ENCODE measurements around the gene BLID.

BLID gene

DNA sequence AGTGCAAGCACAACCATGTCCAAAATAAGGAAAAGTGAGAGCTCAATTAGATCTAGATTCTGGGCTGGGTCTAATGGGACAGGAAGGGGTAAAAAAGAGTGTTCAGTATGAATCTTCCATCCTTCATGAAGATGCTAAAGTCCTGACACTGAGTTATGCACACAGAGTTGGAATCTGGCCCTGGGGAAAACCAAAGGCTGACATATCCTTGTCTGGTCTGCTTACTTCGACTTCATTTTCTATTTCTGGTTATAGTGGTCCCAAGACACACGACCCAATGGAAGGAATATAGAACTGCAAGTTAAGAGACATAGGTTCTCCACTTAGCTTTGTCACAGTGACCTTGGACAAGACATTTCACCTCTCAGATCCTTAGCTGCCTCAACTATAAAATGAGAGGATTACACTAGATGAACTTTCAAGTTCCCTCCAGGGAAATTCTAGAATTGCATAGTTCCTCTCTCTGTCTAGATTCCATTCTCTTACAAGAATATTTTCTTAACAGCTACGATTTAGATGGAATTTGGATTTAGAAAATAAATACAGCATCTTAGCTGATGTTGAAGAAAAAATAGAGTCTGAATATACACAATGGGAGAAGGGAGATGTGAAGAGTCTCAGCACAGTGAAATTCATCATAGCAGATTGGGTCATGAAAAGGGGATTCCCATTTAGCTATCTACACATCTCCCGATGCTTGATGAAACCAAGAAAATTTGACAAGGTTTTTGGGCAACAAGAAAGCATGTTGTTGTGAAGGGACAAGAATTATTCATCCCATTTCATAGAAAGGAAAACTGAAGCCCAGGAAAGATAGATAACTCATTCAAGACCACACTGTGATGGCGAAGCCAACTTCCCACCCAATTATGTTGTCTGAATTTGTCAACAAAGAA is 3.3 kb downstream of the BLID start:
- no peak overlapping the region for H3K27ac ChIP-seq
- TF ChIP-seq, protein P1, sequence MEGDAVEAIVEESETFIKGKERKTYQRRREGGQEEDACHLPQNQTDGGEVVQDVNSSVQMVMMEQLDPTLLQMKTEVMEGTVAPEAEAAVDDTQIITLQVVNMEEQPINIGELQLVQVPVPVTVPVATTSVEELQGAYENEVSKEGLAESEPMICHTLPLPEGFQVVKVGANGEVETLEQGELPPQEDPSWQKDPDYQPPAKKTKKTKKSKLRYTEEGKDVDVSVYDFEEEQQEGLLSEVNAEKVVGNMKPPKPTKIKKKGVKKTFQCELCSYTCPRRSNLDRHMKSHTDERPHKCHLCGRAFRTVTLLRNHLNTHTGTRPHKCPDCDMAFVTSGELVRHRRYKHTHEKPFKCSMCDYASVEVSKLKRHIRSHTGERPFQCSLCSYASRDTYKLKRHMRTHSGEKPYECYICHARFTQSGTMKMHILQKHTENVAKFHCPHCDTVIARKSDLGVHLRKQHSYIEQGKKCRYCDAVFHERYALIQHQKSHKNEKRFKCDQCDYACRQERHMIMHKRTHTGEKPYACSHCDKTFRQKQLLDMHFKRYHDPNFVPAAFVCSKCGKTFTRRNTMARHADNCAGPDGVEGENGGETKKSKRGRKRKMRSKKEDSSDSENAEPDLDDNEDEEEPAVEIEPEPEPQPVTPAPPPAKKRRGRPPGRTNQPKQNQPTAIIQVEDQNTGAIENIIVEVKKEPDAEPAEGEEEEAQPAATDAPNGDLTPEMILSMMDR (conservative IDR thresholded peaks at IDR 0.05): no peak

- H3K27ac ChIP-seq: no peak overlapping the region
- TF ChIP-seq, protein P1 (conservative IDR thresholded peaks at IDR 0.05): no peak
Observed at GRCh38 chr11:122109932-122110331, 6.1 kb downstream of the BLID start.

- no peak overlapping the region for H3K27ac ChIP-seq
- TF ChIP-seq, protein P1 (conservative IDR thresholded peaks at IDR 0.05): no peak
Observed at GRCh38 chr11:122108828-122109227, 7.2 kb downstream of the BLID start.

GRCh38 chr11:122108192-122108799 is 7.7 kb downstream of the BLID start:
- H3K27ac ChIP-seq: no peak overlapping the region
- TF ChIP-seq, protein P1 (conservative IDR thresholded peaks at IDR 0.05): no peak

DNA sequence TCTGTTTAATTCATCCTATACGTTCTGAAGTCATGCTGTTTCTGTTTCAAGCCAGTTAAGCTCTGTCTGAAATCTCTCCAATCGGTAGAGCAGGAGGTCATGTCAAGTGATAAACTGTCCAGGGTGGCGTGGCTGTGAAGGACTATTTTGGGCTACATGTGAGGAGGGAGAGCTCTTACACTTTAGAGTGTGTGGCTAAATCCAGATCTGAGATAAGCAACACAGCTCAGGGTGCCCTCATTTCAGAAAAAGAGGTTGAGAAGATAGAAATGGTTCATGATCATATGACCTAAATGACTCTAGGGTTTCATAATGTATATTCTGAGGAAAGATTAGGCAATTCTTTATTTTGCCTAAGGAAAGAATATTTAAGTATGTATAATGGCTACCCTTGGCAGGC is 8.4 kb downstream of the BLID start:
- H3K27ac ChIP-seq: no peak overlapping the region
- TF ChIP-seq, protein P1 (conservative IDR thresholded peaks at IDR 0.05): no peak

- no peak overlapping the region for H3K27ac ChIP-seq
- TF ChIP-seq, protein P1 (conservative IDR thresholded peaks at IDR 0.05): no peak
Observed at GRCh38 chr11:122107045-122107444, 9.0 kb downstream of the BLID start.

DNA sequence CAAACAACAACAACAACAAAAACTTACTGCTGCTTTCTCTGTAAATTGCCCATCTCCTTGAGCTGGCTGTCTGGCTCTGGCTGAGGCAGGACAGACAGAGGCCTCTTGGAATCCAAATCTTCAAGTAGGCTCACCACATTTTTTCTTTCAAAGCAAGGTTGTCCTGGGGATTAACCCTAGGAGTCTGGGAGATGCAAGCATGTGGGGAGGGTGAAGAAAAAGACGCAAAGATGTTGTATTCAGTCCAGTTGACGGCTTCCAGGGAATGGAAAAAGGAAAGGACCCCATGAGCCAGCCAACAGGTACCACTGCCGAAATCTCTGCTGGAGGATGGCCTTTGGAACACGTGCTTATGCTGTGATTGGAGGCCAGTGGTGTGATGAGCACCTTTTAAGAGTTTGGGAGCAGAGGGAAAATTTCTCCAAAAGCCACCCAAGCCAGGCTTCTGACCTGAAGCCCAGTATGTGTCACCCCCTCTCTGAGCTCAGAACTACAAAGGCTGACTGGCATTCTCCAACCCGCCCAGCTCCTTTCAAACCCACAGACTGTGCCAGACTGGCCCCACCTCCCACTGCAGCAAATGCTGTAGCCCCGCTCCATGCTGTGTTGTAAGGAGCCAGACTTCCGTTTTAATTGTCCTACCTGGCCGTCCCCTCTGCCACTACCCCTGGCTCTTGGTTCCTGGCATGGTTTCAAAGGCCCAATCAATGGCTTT is 10.8 kb downstream of the BLID start:
- TF ChIP-seq, protein P1 (conservative IDR thresholded peaks at IDR 0.05): no peak
- H3K27ac ChIP-seq: no peak overlapping the region
